GM12873 (cell line): Measurements from ENCODE around the gene HERC4.

Experiments
- CTCF ChIP-seq: IDR thresholded peaks from 2 replicates; pipeline ENCODE4 v1.5.1; 2012; ENCODE audit warnings: low read depth, mild to moderate bottlenecking, moderate library complexity, low read length, control low read depth; ENCODE audit not compliant: insufficient read depth; ENCODE audit errors: missing control alignments

The HERC4 gene

GRCh38 chr10:68103901-68104300, 28.8 kb upstream of the HERC4 start:
- TF ChIP-seq CTCF = no peak

GRCh38 chr10:68103261-68103878, 28.3 kb upstream of the HERC4 start:
- no peak for TF ChIP-seq CTCF

- no peak for TF ChIP-seq CTCF
These were observed 26.0 kb upstream of the HERC4 start for GRCh38 chr10:68101066-68101465.

- TF ChIP-seq CTCF = no peak
These were observed 24.7 kb upstream of the HERC4 start for GRCh38 chr10:68099736-68100135.

DNA sequence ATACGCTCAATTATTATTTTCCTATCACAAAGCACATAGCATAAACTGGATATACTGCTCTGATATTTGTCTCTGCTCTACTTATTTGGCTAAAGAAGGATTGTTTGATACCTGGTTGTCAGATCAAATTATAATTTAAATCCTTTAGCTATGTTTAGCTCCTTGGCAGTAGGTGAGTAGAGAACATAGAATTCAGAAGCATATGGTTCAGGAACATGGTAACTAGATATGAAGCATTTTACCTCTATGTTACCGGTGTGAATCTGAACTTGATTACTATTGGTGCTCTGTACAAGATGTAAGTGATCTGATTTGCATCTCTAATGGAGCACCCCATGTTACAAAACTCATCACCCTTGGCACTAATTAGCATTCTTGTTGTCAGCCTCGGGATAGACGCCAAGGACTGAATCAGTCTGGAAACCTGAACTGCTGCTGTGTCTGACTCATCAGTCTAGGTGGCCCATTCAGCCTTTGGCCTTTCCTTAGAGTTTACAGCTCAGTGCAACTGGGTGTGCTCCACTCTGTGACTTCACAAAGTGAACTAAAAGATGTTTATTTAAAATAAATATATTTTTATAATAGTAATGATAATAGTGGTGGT, 21.9 kb upstream of the HERC4 start:
- TF ChIP-seq CTCF = no peak

DNA sequence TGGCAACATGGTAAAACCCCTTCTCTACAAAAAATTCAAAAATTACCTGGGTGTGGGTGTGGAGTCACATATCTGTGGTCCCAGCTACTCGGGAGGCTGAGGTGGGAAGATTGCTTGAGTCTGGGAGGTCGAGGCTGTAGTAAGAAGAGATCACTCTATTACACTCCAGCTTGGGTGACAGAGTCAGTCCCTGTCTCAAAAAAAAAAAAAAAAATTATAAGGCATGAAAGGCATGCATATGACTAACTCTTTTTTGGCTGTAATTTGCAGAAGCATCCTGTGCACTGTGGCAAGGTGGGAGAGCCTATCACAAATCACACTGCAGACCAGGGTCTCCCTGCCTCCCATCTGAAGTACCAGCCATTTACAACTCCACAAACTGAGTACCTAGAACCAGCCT, 20.1 kb upstream of the HERC4 start:
- no peak for TF ChIP-seq CTCF

DNA sequence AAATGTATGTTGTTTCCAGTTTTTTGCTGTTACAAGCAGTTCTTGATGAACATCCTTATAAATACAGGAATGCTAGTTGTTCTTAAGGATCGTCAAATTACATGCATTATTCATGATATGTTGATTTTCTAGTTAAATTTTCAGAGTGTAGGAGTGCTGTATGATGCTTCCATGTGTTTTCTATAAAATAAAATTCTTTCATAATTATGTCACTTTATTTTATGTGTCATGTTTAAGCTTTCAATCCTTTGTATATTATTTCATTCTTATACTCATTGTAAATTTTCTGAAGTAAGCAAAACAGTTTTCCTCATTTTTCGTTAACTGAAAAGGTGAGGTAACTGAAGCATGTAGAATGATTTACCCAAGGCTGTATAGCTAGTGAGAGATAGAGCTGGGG, 17.4 kb upstream of the HERC4 start:
- TF ChIP-seq CTCF = no peak

GRCh38 chr10:68090586-68090985, 15.5 kb upstream of the HERC4 start:
- no peak for TF ChIP-seq CTCF
